NCI-H1092 (cell line): ENCODE measurements around the gene SH2D3C.

Experiments used
- DNase-seq: peaks from one replicate; lab custom pipeline; 2025; lab: John Stamatoyannopoulos, UW

Gene SH2D3C

GRCh38 chr9:127697575-127697974 is 80.9 kb downstream of the SH2D3C start:
- DNase-seq: no peak

DNA sequence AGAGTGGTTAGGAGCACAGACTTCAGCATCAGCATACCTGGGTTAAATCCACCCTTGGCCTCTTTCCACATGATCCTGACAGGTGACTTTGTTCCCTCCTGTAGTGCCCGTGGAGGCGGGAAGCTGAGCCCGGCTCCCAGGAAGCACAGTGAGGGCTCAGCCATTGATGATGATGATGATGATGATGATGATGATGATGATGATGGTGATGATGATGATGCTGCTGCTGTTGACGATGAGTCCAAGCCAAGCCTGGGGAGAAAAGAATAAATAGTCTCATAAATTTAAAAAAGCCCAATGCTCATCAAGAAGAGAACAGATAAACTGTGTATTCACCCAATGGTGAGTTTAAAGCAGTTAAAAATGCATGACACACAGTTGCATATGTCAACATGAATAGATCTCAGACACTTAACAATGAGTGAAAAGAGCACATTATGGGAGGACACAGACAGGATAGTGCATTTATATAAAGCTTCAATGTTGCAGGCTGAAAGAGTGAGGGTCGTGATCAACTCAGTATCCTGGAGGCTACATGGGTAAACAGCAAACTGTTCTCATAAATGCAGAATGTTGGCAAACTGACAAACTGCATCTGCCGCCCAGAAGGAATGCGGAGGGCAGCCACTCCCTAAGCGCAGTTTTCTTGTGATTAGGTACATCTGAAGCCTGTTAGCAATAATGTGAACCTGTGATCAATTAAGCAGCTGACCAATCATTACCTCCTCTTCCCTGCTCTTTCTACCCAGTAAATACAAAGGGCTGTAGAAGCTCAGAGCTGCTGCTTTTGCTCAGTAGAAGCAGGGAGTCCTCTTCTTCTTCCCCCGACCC is 83.4 kb downstream of the SH2D3C start:
- DNase-seq: no peak

GRCh38 chr9:127693697-127694096 is 84.8 kb downstream of the SH2D3C start:
- no peak for DNase-seq

DNA sequence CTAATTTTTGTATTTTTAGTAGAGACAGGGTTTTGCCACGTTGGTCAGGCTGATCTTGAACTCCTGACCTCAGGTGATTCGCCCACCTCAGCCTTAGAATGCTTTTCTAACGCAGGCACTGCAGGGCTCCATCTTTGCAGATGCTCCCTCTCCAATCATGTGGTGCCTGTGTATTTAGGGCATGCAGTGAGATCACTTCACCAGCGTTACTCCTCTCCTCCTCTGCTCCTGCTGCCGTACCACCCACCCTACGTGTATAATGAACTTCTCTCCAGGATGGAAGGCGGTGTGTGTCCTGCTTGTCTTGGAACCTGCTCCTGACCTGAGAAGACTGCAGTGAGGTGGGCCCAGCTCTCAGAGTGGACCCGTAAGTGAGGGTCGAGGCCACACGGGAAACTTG is 85.3 kb downstream of the SH2D3C start:
- no peak for DNase-seq

- no peak for DNase-seq
Measured at GRCh38 chr9:127692071-127692470, 86.4 kb downstream of the SH2D3C start.

DNA sequence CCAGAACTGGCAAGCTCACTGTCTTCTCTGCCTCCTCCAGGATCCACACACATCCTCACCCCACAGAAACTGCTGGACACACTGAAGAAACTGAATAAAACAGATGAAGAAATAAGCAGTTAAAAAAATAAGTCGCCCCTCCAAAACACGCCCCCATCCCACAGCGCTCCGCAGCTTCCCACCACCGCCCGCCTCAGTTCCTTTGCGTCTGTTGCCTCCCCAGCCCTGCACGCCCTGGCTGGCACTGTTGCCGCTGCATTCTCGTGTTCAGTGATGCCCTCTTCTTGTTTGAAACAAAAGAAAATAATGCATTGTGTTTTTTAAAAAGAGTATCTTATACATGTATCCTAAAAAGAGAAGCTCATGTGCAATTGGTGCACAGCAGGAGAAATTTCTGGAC is 87.7 kb downstream of the SH2D3C start:
- no peak for DNase-seq

DNA sequence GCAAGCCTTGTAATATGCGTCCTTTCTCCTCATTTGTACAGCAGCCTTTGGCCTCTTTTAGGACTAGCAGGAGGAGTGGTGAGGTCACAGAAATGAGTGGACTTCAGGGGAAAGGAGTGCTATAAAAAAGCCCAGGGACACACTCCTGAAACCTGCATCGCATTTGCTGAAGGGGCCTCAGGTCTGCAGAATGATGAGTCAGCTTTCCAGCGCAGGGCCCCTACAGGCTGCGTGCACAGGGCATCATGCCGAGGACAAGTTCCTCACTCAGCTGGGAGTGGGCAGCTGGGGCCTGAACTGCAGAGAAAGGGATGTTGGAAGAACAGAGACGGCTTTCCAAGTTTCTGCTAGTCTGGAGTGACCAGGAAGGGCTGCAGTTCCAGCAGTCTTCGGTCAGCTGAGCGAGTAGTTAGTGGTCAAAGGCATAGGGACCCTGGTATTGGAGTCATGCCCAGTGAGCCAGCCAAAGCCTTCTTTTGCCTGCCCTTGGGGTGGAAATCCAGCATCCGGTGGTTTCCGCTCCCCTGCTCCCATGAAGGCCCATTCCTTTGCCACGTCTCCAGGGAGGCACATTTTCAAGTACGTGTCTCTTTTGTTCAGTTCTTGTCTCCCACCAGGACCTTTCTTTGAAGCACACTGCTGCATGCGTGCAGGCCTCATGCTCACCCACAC is 89.0 kb downstream of the SH2D3C start:
- no peak for DNase-seq
